Naive thymus-derived CD4-positive, alpha-beta T cell (primary cell): Measurements from ENCODE around the gene CASKIN1. TPM values are rescaled to one million over a fixed set of nuclear protein-coding genes. Genes with fewer than 3 reads are reported as not detected.

ENCODE experiments used
- ATAC-seq: fragments of 150-1000 bp; cut with Tn5 transposase; 2 replicates; pipeline ENCODE4 v1.10.0; 2021; ENCODE audit warnings: mild to moderate bottlenecking, moderate library complexity
- CTCF ChIA-PET: fragments of 350-600 bp; sonication (Branson Sonifier 250); formaldehyde crosslinking; loops from one replicate; lab custom pipeline; 2021; ENCODE audit warnings: antibody characterized with exemption; lab: Charles Lee
- POLR2A ChIA-PET: fragments of 350-600 bp; sonication (Branson Sonifier 250); formaldehyde crosslinking; loops from one replicate; lab custom pipeline; 2021; ENCODE audit warnings: antibody characterized with exemption, inconsistent platforms; lab: Charles Lee
- DNase-seq, 9 donors: peaks; one replicate each; pipeline versions ENCODE4 v3.0.0 to v3.0.0-alpha.2; 2020 to 2022; ENCODE audit warnings: mixed read lengths in 1 of 9
- H3K27ac ChIP-seq: one replicate; pipeline ENCODE4 v1.7.0; 2013; ENCODE audit warnings: mild to moderate bottlenecking, low read depth, low read length, moderate library complexity
- H3K27me3 ChIP-seq, 2 donors: one replicate each; pipeline ENCODE4 v1.7.0; 2013; ENCODE audit warnings: low read length in 2 of 2, mild to moderate bottlenecking in 2 of 2, moderate library complexity in 2 of 2; ENCODE audit not compliant: control insufficient read depth in 2 of 2, insufficient read depth in 2 of 2
- H3K36me3 ChIP-seq, 3 experiments: 1 replicate in 2 of 3; 2 replicates in 1 of 3; pipeline ENCODE4 v1.7.0; 2013; ENCODE audit warnings: low read length in 3 of 3, mild to moderate bottlenecking in 3 of 3, moderate library complexity in 1 of 3; ENCODE audit not compliant: insufficient read depth in 3 of 3, control insufficient read depth in 2 of 3
- H3K4me1 ChIP-seq, 2 donors: one replicate each; pipeline ENCODE4 v1.7.0; 2013; ENCODE audit warnings: low read length in 2 of 2, mild to moderate bottlenecking in 2 of 2, moderate library complexity in 1 of 2; ENCODE audit not compliant: control insufficient read depth in 2 of 2, insufficient read depth in 2 of 2
- H3K4me3 ChIP-seq: 2 replicates; pipeline ENCODE4 v1.7.0; 2013; ENCODE audit warnings: mild to moderate bottlenecking, low read length
- H3K9me3 ChIP-seq, 3 experiments: 1 replicate in 2 of 3; 2 replicates in 1 of 3; pipeline ENCODE4 v1.7.0; 2013; ENCODE audit warnings: low read length in 3 of 3; ENCODE audit not compliant: control insufficient read depth in 2 of 3
- H3K27ac Mint-ChIP-seq, 9 donors: one replicate each; pipeline ENCODE4 v1.8.0; 2020 to 2022; ENCODE audit warnings: mixed read lengths in 9 of 9, mild to moderate bottlenecking in 8 of 9, moderate library complexity in 5 of 9, inconsistent platforms in 2 of 9
- H3K27me3 Mint-ChIP-seq, 5 donors: one replicate each; pipeline ENCODE4 v1.8.0; 2021 to 2022; ENCODE audit warnings: mixed read lengths in 5 of 5, mild to moderate bottlenecking in 1 of 5
- H3K36me3 Mint-ChIP-seq, 5 donors: one replicate each; pipeline ENCODE4 v1.8.0; 2020 to 2022; ENCODE audit warnings: mixed read lengths in 5 of 5, mild to moderate bottlenecking in 3 of 5, inconsistent platforms in 1 of 5
- H3K4me1 Mint-ChIP-seq, 7 donors: one replicate each; pipeline ENCODE4 v1.8.0; 2020 to 2022; ENCODE audit warnings: mixed read lengths in 7 of 7, mild to moderate bottlenecking in 3 of 7, inconsistent platforms in 1 of 7
- H3K4me3 Mint-ChIP-seq, 10 donors: one replicate each; pipeline ENCODE4 v1.8.0; 2020 to 2022; ENCODE audit warnings: mild to moderate bottlenecking in 10 of 10, mixed read lengths in 10 of 10, moderate library complexity in 6 of 10, inconsistent platforms in 2 of 10
- H3K9me3 Mint-ChIP-seq, 11 donors: one replicate each; pipeline ENCODE4 v1.8.0; 2020 to 2022; ENCODE audit warnings: mixed read lengths in 11 of 11, mild to moderate bottlenecking in 4 of 11, inconsistent platforms in 1 of 11, moderate library complexity in 1 of 11
- intact Hi-C, 2 donors: fragments of 100-400 bp; cut with micrococcal nuclease; formaldehyde crosslinking; loops; one replicate each; pipeline ENCODE4 v1.15.1; 2023
- polyA plus RNA-seq, 2 donors: library from polyadenylated mRNA; unstranded; fragments of 300-500 nt; fragmentation: Illumina TruSeq; gene quantifications; one replicate each; pipeline ENCODE4 v1.2.3, GENCODE V29; 2021
- total RNA-seq, 6 experiments: library from RNA in 5 of 6; stranded (reverse) in 5 of 6; gene quantifications; 1 replicate in 5 of 6; 2 replicates in 1 of 6; pipeline ENCODE4 v1.2.3 and lab custom pipeline; 2021 to 2026

Gene CASKIN1
- total RNA-seq (under 1 TPM in 1 of 5 experiments, not detected in 4; 0.19 TPM), polyA plus RNA-seq (not detected), total RNA-seq (lab: John Stamatoyannopoulos, UW) (not detected)

- H3K36me3 ChIP-seq: no peaks in the 10 kb centered on the region
- peaks cover 0 to 8% of the 10 kb centered on the region in 2 donors for H3K4me1 ChIP-seq
- DNase-seq: peak in 1 of 9 donors; percentile 56
- Mint-ChIP-seq H3K27me3 (peaks cover 14 to 45% (median 16%) of the 10 kb centered on the region in 5 donors), H3K9me3 (no peaks in the 10 kb centered on the region), H3K4me1 (peaks cover 0 to 6% (median 4%) of the 10 kb centered on the region in 7 donors), H3K27ac (no peak within 1 kb of the TSS), H3K36me3 (no peaks in the 10 kb centered on the region), H3K4me3 (peak within 1 kb of the TSS in 9 of 10 donors; percentile 43 to 84 (median 61))
- ATAC-seq: peak; percentile 59
- peaks cover 6 to 11% of the 10 kb centered on the region in 2 donors for H3K27me3 ChIP-seq
- H3K9me3 ChIP-seq: no peaks in the 10 kb centered on the region
- POLR2A ChIA-PET: interaction anchor here (0.5 to 2.4 kb wide), 3 partner anchors 8 to 55 kb away, joined by 5 to 9 read pairs (median 8); partner anchors contain the start of genes ECI1 and MLST8
- no peak within 1 kb of the TSS for H3K27ac ChIP-seq
- CTCF ChIA-PET: interaction anchor here (0.7 to 3.7 kb wide), 2 partner anchors 34 to 55 kb away, joined by 3 to 32 read pairs; partner anchors contain the start of gene ECI1
- no peak within 1 kb of the TSS for H3K4me3 ChIP-seq
- intact Hi-C loops: no loop called here
These were observed at the start of gene CASKIN1 for GRCh38 chr16:2196162-2196980. TSS of gene CASKIN1 (minus strand) at chr16:2196605. CDS start at chr16:2196432, 173 bp downstream.

GRCh38 chr16:2244926-2245795 is 48.8 kb upstream of the CASKIN1 start:
- ChIA-PET POLR2A (no interaction called here), CTCF (interaction anchor here (1.2 kb wide), 1 partner anchor 51 kb away, joined by 3 read pairs; no protein-coding TSS in a partner anchor)
- Mint-ChIP-seq H3K9me3 (no peaks in the 10 kb centered on the region), H3K4me1 (peaks cover 0 to 5% (median 0%) of the 10 kb centered on the region in 7 donors), H3K27me3 (no peaks in the 10 kb centered on the region), H3K27ac (no peak overlapping the region), H3K36me3 (peaks cover 0 to 10% (median 0%) of the 10 kb centered on the region in 5 donors), H3K4me3 (no peak overlapping the region)
- Histone ChIP-seq H3K36me3 (peaks cover 0 to 46% (median 0%) of the 10 kb centered on the region in 3 experiments), H3K4me1 (peaks cover under 1 to 1% of the 10 kb centered on the region in 2 donors), H3K9me3 (no peaks in the 10 kb centered on the region), H3K27ac (no peak overlapping the region), H3K27me3 (no peaks in the 10 kb centered on the region), H3K4me3 (no peak overlapping the region)
- DNase-seq: no peak
- intact Hi-C loops: no loop called here
- ATAC-seq: no peak

- H3K9me3 ChIP-seq: no peaks in the 10 kb centered on the region
- H3K36me3 ChIP-seq: peaks cover 0 to 46% (median 0%) of the 10 kb centered on the region in 3 experiments
- Mint-ChIP-seq H3K4me3 (no peak overlapping the region), H3K27ac (no peak overlapping the region), H3K9me3 (no peaks in the 10 kb centered on the region), H3K4me1 (peaks cover 0 to 5% (median 0%) of the 10 kb centered on the region in 7 donors), H3K36me3 (peaks cover 0 to 10% (median 0%) of the 10 kb centered on the region in 5 donors), H3K27me3 (no peaks in the 10 kb centered on the region)
- no peaks in the 10 kb centered on the region for H3K4me1 ChIP-seq
- intact Hi-C loops: no loop called here
- H3K27ac ChIP-seq: no peak overlapping the region
- H3K4me3 ChIP-seq: no peak overlapping the region
- ChIA-PET CTCF (interaction anchor here (1.2 kb wide), 1 partner anchor 50 kb away, joined by 3 read pairs; no protein-coding TSS in a partner anchor), POLR2A (no interaction called here)
- no peaks in the 10 kb centered on the region for H3K27me3 ChIP-seq
- DNase-seq: no peak
- no peak for ATAC-seq
These were observed 47.9 kb upstream of the CASKIN1 start for GRCh38 chr16:2244301-2244700.

- Histone ChIP-seq H3K27ac (no peak overlapping the region), H3K36me3 (peaks cover 0 to 46% (median 0%) of the 10 kb centered on the region in 3 experiments), H3K27me3 (no peaks in the 10 kb centered on the region), H3K4me1 (no peaks in the 10 kb centered on the region), H3K4me3 (no peak overlapping the region), H3K9me3 (no peaks in the 10 kb centered on the region)
- intact Hi-C loops: no loop called here
- no peak for DNase-seq
- H3K27me3 Mint-ChIP-seq: no peaks in the 10 kb centered on the region
- no peaks in the 10 kb centered on the region for H3K9me3 Mint-ChIP-seq
- peaks cover 0 to 5% (median 0%) of the 10 kb centered on the region in 7 donors for H3K4me1 Mint-ChIP-seq
- no peak overlapping the region for H3K4me3 Mint-ChIP-seq
- no peak overlapping the region for H3K27ac Mint-ChIP-seq
- ATAC-seq: no peak
- POLR2A ChIA-PET: no interaction called here
- CTCF ChIA-PET: no interaction called here
- H3K36me3 Mint-ChIP-seq: peaks cover 0 to 10% (median 0%) of the 10 kb centered on the region in 5 donors
These were observed 47.4 kb upstream of the CASKIN1 start for GRCh38 chr16:2243781-2244180.

GRCh38 chr16:2243031-2243528 is 46.7 kb upstream of the CASKIN1 start:
- peaks cover 0 to 46% (median 0%) of the 10 kb centered on the region in 3 experiments for H3K36me3 ChIP-seq

GRCh38 chr16:2242598-2242997 is 46.2 kb upstream of the CASKIN1 start:
- Histone ChIP-seq H3K27me3 (no peaks in the 10 kb centered on the region), H3K4me3 (no peak overlapping the region), H3K4me1 (no peaks in the 10 kb centered on the region), H3K36me3 (peaks cover 0 to 46% (median 0%) of the 10 kb centered on the region in 3 experiments), H3K27ac (no peak overlapping the region), H3K9me3 (no peaks in the 10 kb centered on the region)
- Mint-ChIP-seq H3K9me3 (no peaks in the 10 kb centered on the region), H3K36me3 (peaks cover 0 to 10% (median 0%) of the 10 kb centered on the region in 5 donors), H3K4me3 (no peak overlapping the region), H3K4me1 (peaks cover 0 to 5% (median 0%) of the 10 kb centered on the region in 7 donors), H3K27me3 (no peaks in the 10 kb centered on the region), H3K27ac (peak overlapping the region in 1 of 9 donors; percentile 51)
- ATAC-seq (no peak), DNase-seq (no peak)
- ChIA-PET POLR2A (no interaction called here), CTCF (no interaction called here)
- intact Hi-C loops: no loop called here

More at GRCh38 chr16:2243031-2243528, 46.7 kb upstream of the CASKIN1 start:
- Mint-ChIP-seq H3K27ac (no peak overlapping the region), H3K9me3 (no peaks in the 10 kb centered on the region), H3K4me1 (peaks cover 0 to 5% (median 0%) of the 10 kb centered on the region in 7 donors), H3K36me3 (peaks cover 0 to 10% (median 0%) of the 10 kb centered on the region in 5 donors), H3K4me3 (no peak overlapping the region), H3K27me3 (no peaks in the 10 kb centered on the region)
- ATAC-seq: no peak
- no peaks in the 10 kb centered on the region for H3K4me1 ChIP-seq
- H3K9me3 ChIP-seq: no peaks in the 10 kb centered on the region
- ChIA-PET POLR2A (no interaction called here), CTCF (no interaction called here)
- no peak overlapping the region for H3K4me3 ChIP-seq
- no peak overlapping the region for H3K27ac ChIP-seq
- no peak for DNase-seq
- intact Hi-C loops: no loop called here
- H3K27me3 ChIP-seq: no peaks in the 10 kb centered on the region
